Omental fat pad (tissue), 4 donors: ENCODE data around the gene CGRRF1. TPM values are rescaled to one million over a fixed set of nuclear protein-coding genes. Genes with fewer than 3 reads are reported as not detected.

ENCODE experiments used
- ATAC-seq: fragments of 150-250 bp; one replicate; pipeline ENCODE4 v1.9.1; 2016; ENCODE audit warnings: mild to moderate bottlenecking, moderate library complexity; ENCODE audit not compliant: low FRiP score
- DNase-seq: peaks from one replicate; pipeline ENCODE4 v3.0.0-alpha.2; 2019; ENCODE audit warnings: low spot score
- CTCF ChIP-seq, 3 donors: fragments of 450-650 bp; IDR thresholded peaks; one replicate each; pipeline ENCODE4 v1.5.1; 2016 to 2017; ENCODE audit warnings: antibody characterized with exemption in 3 of 3, mild to moderate bottlenecking in 3 of 3, moderate library complexity in 2 of 3
- total RNA-seq, 4 donors: library from RNA; depleted of rRNA; stranded (reverse); fragments of >200 nt; gene quantifications; one replicate each; pipeline ENCODE4 v1.1.0, GENCODE V29; 2016

CGRRF1 gene
- total RNA-seq, 4 donors from 2014 or later, result 18.0 to 21.8 (median 18.9) TPM

GRCh38 chr14:54500744-54501143 lies 9.0 kb upstream of the CGRRF1 start:
- ATAC-seq, result no peak
- no peak for TF ChIP-seq CTCF (IDR thresholded peaks at IDR 0.05)
- DNase-seq, result no peak

GRCh38 chr14:54501480-54501879 lies 8.2 kb upstream of the CGRRF1 start:
- no peak for DNase-seq
- TF ChIP-seq CTCF (IDR thresholded peaks at IDR 0.05), result no peak
- ATAC-seq, result no peak

GRCh38 chr14:54502602-54503001 lies 7.1 kb upstream of the CGRRF1 start:
- DNase-seq (no peak), ATAC-seq (no peak)
- no peak for TF ChIP-seq CTCF (IDR thresholded peaks at IDR 0.05)

- TF ChIP-seq CTCF (IDR thresholded peaks at IDR 0.05), result no peak
- DNase-seq (no peak), ATAC-seq (no peak)
Observed at GRCh38 chr14:54503486-54503885, 6.2 kb upstream of the CGRRF1 start.

GRCh38 chr14:54512393-54512792 lies 2.7 kb downstream of the CGRRF1 start:
- no peak for ATAC-seq
- DNase-seq, result no peak
- TF ChIP-seq CTCF (IDR thresholded peaks at IDR 0.05), result no peak

- no peak for TF ChIP-seq CTCF (IDR thresholded peaks at IDR 0.05)
- DNase-seq, result no peak
- no peak for ATAC-seq
Observed at GRCh38 chr14:54515670-54516069, 6.0 kb downstream of the CGRRF1 start.

- DNase-seq, result no peak
- ATAC-seq, result no peak
- no peak for TF ChIP-seq CTCF (IDR thresholded peaks at IDR 0.05)
Observed at GRCh38 chr14:54516709-54517108, 7.0 kb downstream of the CGRRF1 start.
